Fibroblast of mammary gland (primary cell): Measurements from ENCODE around the gene SMKR1.

Source experiments
- DNase-seq: peaks from one replicate; pipeline ENCODE4 v3.0.0-alpha.2; 2010; ENCODE audit warnings: low read depth
- H3K4me3 ChIP-seq: 2 replicates; pipeline ENCODE4 v1.5.1; 2011; ENCODE audit warnings: low read depth, mild to moderate bottlenecking, low read length, moderate library complexity; ENCODE audit not compliant: control insufficient read depth
- CTCF ChIP-seq: conservative IDR thresholded peaks from 2 replicates; pipeline ENCODE4 v1.5.1; 2011; ENCODE audit warnings: low read depth, low read length, inconsistent platforms; ENCODE audit not compliant: control insufficient read depth, insufficient read depth

Gene SMKR1

GRCh38 chr7:129458171-129458570 is 44.2 kb upstream of the SMKR1 start:
- no peak for DNase-seq
- H3K4me3 ChIP-seq, result no peak overlapping the region
- no peak for TF ChIP-seq CTCF

GRCh38 chr7:129461809-129462208 is 40.5 kb upstream of the SMKR1 start:
- TF ChIP-seq CTCF, result no peak
- no peak for DNase-seq

GRCh38 chr7:129462420-129462819 is 39.9 kb upstream of the SMKR1 start:
- TF ChIP-seq CTCF, result no peak
- no peak for DNase-seq

More at GRCh38 chr7:129461809-129462208, 40.5 kb upstream of the SMKR1 start:
- H3K4me3 ChIP-seq, result no peak overlapping the region

GRCh38 chr7:129464194-129464593 is 38.1 kb upstream of the SMKR1 start:
- no peak for TF ChIP-seq CTCF
- no peak overlapping the region for H3K4me3 ChIP-seq
- no peak for DNase-seq

More at GRCh38 chr7:129462420-129462819, 39.9 kb upstream of the SMKR1 start:
- no peak overlapping the region for H3K4me3 ChIP-seq

GRCh38 chr7:129465080-129465479 is 37.3 kb upstream of the SMKR1 start:
- DNase-seq, result no peak
- no peak overlapping the region for H3K4me3 ChIP-seq
- no peak for TF ChIP-seq CTCF

GRCh38 chr7:129466796-129467195 is 35.5 kb upstream of the SMKR1 start:
- no peak for DNase-seq
- no peak overlapping the region for H3K4me3 ChIP-seq
- no peak for TF ChIP-seq CTCF

GRCh38 chr7:129468087-129468486 is 34.2 kb upstream of the SMKR1 start:
- TF ChIP-seq CTCF, result no peak
- H3K4me3 ChIP-seq, result no peak overlapping the region
- no peak for DNase-seq
